Thymus (tissue), 11 donors: Measurements from ENCODE around the gene CPTP. TPM values are rescaled to one million over a fixed set of nuclear protein-coding genes. Genes with fewer than 3 reads are reported as not detected.

ENCODE experiments used
- DNase-seq, 9 donors: peaks; one replicate each; pipeline ENCODE4 v3.0.0-alpha.2; 2013; ENCODE audit warnings: low spot score in 9 of 9, low read depth in 6 of 9, missing footprints in 1 of 9
- H3K27ac ChIP-seq, 2 donors: one replicate each; pipeline ENCODE4 v1.5.1; 2013; ENCODE audit warnings: control low read depth in 1 of 2, low read depth in 1 of 2, low read length in 1 of 2, mild to moderate bottlenecking in 1 of 2, moderate library complexity in 1 of 2
- H3K27me3 ChIP-seq, 2 donors: one replicate each; pipeline ENCODE4 v1.5.1; 2013; ENCODE audit warnings: low read length in 1 of 2; ENCODE audit not compliant: control insufficient read depth in 2 of 2, insufficient read depth in 1 of 2
- H3K36me3 ChIP-seq, 2 donors: one replicate each; pipeline ENCODE4 v1.5.1; 2013; ENCODE audit warnings: low read length in 1 of 2, mild to moderate bottlenecking in 1 of 2, moderate library complexity in 1 of 2; ENCODE audit not compliant: control insufficient read depth in 2 of 2, insufficient read depth in 2 of 2
- H3K4me1 ChIP-seq, 2 donors: one replicate each; pipeline ENCODE4 v1.5.1; 2013; ENCODE audit warnings: low read length in 2 of 2; ENCODE audit not compliant: control insufficient read depth in 2 of 2, insufficient read depth in 2 of 2
- H3K4me3 ChIP-seq, 2 donors: one replicate each; pipeline ENCODE4 v1.5.1; 2013; ENCODE audit warnings: low read length in 2 of 2, control low read depth in 1 of 2, mild to moderate bottlenecking in 1 of 2
- H3K9me3 ChIP-seq, 2 donors: one replicate each; pipeline ENCODE4 v1.5.1; 2013; ENCODE audit warnings: low read length in 1 of 2, mild to moderate bottlenecking in 1 of 2; ENCODE audit not compliant: control insufficient read depth in 2 of 2, insufficient read depth in 1 of 2
- WGBS: extraction: QIAGEN DNeasy Blood & Tissue Kit; methylation state at CpG from one replicate; pipeline ENCODE4 v1.1.7; 2013; 5-methylcytosine and 5-hydroxymethylcytosine counted together
- polyA plus RNA-seq: library from polyadenylated mRNA; stranded (reverse); fragments of 200-250 nt; gene quantifications from one replicate; pipeline ENCODE4 v1.2.3, GENCODE V29; 2013
- total RNA-seq: library from RNA; stranded (reverse); fragments of 120-200 nt; gene quantifications from one replicate; pipeline ENCODE4 v1.2.4, GENCODE V29; 2013
- donor health status: healthy.

Gene CPTP
- total and polyA plus RNA-seq, 2 donors: 8.5 to 10.3 TPM

DNA sequence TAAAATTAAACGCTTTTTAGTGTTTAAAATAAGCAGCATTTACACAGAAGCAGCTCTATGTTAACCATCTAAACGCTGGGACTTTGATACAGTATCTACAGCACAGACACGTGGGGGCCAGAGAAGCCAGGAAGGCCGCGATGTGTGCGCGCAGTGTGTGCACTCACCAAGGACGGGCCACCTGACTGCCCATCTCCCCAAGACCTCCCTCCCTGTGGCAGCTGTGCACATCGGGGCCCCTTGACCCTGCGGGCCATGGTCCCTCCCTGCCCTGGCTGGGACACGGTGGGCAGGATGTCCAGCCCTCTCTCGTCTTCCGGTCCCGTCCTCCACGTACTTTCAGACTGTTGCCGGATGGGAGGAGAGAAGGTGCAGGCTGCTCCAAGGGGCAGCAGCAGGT, 10.7 kb downstream of the CPTP start:
- 96% methylated on average over 16 of the region's 16 CpGs for WGBS
- Histone ChIP-seq H3K4me1 (no peaks in the 10 kb centered on the region), H3K27me3 (no peaks in the 10 kb centered on the region)

DNA sequence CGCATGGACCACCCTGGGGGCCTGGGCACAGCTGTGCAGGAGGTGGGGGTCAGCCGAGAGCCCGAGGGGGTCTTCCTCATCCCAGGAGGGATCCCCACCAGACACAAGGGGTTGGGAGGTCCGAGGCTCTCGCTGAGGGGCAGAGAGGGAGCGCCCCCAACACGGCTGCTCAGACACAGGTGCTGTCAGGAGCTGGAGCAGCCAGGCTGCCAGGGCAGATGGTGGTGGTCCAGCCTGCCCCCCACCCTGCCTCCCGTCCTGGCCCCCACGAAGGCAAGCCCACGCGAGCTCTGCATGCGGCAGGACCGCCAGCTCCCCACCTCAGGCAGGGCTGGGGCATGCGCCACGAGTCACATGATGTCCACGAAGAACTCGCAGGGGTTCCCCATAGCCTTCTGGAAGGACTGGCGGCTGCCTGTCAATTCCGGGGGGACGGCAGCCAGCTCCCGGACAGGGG, 11.2 kb downstream of the CPTP start:
- WGBS: 96% methylated on average over 21 of the region's 21 CpGs

More for the DNA sequence above, 10.7 kb downstream of the CPTP start:
- no peak for DNase-seq
- Histone ChIP-seq H3K9me3 (peaks cover 0 to 14% of the 10 kb centered on the region in 2 donors), H3K4me3 (no peak overlapping the region), H3K27ac (no peak overlapping the region), H3K36me3 (peaks cover 9 to 38% of the 10 kb centered on the region in 2 donors)

DNA sequence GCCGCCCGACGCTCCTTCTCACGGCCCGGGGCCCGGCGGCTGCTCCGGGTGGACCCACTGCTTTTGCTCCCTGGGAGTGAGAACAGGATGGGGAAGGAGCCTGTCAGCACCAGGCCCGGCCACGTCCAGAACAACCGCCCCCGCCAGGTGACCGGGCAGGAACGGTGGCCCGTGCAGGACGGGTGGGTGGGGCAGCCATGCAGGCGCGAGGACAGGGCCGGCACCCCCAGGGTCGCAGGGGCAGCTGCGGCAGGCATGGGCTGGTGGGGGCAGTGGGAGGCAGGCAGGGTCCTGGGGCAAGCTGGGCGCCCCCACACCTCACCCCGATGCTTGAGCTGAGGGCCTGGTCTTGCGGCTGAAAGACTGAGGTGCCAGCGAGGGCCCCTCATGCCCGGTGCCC, 11.8 kb downstream of the CPTP start:
- no peak for DNase-seq
- Histone ChIP-seq H3K36me3 (peaks cover 11 to 47% of the 10 kb centered on the region in 2 donors), H3K4me1 (no peaks in the 10 kb centered on the region), H3K4me3 (no peak overlapping the region), H3K27me3 (no peaks in the 10 kb centered on the region), H3K9me3 (peaks cover 0 to 10% of the 10 kb centered on the region in 2 donors), H3K27ac (no peak overlapping the region)
- 98% methylated on average over 26 of the region's 26 CpGs for WGBS

More for the DNA sequence above, 11.2 kb downstream of the CPTP start:
- H3K4me3 ChIP-seq: no peak overlapping the region
- peaks cover 11 to 42% of the 10 kb centered on the region in 2 donors for H3K36me3 ChIP-seq
- H3K9me3 ChIP-seq: peaks cover 0 to 13% of the 10 kb centered on the region in 2 donors
- no peak for DNase-seq
- H3K27me3 ChIP-seq: no peaks in the 10 kb centered on the region
- no peak overlapping the region for H3K27ac ChIP-seq
- no peaks in the 10 kb centered on the region for H3K4me1 ChIP-seq

DNA sequence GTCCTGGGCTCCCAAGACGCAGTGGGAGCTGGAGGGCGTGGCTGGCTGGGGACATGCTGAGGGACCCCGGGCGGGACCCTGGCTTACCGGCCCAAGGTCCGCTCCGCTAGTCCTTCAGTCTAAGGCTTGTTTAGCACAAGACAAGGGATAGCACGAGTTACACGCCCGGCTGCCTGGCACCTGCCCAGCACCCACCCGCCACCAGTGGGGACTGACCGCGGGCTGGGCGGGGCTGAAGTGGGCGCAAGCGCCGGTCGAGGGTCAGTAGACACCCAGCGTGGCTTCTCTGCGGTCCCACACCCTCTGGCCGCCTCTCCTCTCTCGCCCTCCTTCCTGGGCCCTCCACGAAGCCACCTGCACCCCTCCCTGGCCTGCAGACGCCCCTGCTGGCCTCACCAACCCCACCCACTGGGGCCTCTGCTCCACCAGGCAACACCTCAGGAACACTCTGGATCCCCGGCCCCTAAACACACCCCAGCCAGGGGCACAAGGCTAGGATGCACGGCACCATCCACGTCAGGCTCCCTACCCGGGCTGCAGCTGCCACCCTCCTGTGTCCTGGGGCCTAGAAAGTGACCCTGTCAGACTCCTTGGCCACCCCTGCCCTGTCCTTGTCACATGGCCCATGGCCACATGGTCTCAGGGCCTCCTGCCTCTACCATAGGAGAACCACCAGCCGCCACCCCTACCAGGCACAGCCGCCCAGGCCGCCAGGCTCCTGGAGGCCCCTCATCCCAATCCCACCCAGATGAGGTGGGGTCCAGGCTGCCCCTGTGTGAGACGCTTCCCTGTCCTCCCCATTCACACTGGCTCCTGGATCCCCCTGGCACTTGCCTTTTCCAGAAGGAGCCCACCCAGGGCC, 12.6 kb downstream of the CPTP start:
- WGBS: 98% methylated on average over 32 of the region's 32 CpGs
- peaks cover 11 to 51% of the 10 kb centered on the region in 2 donors for H3K36me3 ChIP-seq
- H3K4me1 ChIP-seq: no peaks in the 10 kb centered on the region
- H3K4me3 ChIP-seq: no peak overlapping the region
- DNase-seq: no peak
- no peak overlapping the region for H3K27ac ChIP-seq
- H3K27me3 ChIP-seq: no peaks in the 10 kb centered on the region
- peaks cover 0 to 8% of the 10 kb centered on the region in 2 donors for H3K9me3 ChIP-seq

DNA sequence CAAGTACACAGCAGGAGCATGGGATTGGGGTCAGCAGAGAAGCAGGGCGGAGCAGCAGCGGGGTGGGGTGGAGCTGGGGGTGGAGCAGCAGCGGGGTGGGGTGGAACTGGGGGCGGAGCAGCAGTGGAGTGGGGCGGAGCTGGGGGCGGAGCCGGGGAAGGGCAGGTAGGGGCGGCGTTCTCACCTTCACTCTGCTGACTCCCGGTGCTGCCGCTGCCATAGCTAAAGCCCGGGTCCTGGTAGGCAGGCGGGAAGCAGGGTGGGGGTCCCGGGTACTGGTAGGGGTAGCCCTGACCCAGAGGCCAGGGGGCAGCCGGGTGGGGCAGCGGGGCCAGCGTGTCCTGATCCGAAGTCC, 13.2 kb downstream of the CPTP start:
- no peaks in the 10 kb centered on the region for H3K4me1 ChIP-seq
- no peak overlapping the region for H3K4me3 ChIP-seq
- WGBS: 97% methylated on average over 18 of the region's 18 CpGs
- no peaks in the 10 kb centered on the region for H3K27me3 ChIP-seq
- no peak for DNase-seq
- peaks cover 11 to 51% of the 10 kb centered on the region in 2 donors for H3K36me3 ChIP-seq
- H3K27ac ChIP-seq: no peak overlapping the region
- H3K9me3 ChIP-seq: peaks cover 0 to 8% of the 10 kb centered on the region in 2 donors

DNA sequence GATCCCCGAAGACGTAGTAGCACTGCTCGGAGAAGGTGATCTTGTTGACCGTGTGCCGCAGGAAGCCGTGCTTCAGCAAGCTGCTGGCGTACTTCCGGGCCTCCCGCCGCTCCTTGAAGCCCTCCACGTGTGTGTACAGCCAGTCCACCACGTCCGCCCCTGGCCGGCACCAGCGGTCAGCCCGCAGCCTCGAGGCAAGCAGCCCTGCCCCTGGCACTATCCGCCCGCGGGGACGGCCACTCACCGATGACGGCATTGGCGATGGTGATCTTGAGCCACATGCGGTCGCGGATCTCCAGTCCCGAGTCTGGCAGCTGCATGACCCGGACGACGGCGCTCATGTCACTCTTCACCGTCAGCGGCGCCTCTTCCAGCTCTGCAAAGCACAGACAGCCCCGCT, 13.7 kb downstream of the CPTP start:
- 98% methylated on average over 36 of the region's 36 CpGs for WGBS
- Histone ChIP-seq H3K4me3 (no peak overlapping the region), H3K27me3 (no peaks in the 10 kb centered on the region), H3K9me3 (peaks cover 0 to 8% of the 10 kb centered on the region in 2 donors), H3K4me1 (no peaks in the 10 kb centered on the region), H3K36me3 (peaks cover 11 to 51% of the 10 kb centered on the region in 2 donors), H3K27ac (no peak overlapping the region)
- no peak for DNase-seq

DNA sequence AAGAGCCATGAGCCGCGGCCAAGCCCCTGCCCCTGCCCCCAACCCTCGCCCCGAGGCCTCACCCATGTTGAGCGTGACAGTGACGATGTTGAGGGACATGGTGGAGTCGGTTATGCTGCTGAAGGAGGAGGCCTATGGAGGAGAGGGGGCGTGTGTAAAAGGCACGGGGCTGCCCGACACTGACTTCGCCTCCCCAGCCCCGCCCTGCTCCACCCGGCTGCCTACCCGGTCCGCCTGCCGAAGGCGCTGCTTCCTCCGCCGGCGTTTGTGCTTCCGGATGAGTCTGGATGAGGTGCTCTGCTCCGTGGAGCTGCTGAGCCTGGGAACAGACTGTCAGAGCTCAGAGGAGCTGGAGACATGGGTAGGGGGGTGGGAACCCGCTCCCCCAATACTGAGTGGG, 15.6 kb downstream of the CPTP start:
- Histone ChIP-seq H3K27me3 (no peaks in the 10 kb centered on the region), H3K4me3 (no peak overlapping the region), H3K27ac (no peak overlapping the region), H3K9me3 (peaks cover 0 to 8% of the 10 kb centered on the region in 2 donors), H3K36me3 (peaks cover 11 to 51% of the 10 kb centered on the region in 2 donors), H3K4me1 (no peaks in the 10 kb centered on the region)
- 98% methylated on average over 23 of the region's 23 CpGs for WGBS
- DNase-seq: no peak

DNA sequence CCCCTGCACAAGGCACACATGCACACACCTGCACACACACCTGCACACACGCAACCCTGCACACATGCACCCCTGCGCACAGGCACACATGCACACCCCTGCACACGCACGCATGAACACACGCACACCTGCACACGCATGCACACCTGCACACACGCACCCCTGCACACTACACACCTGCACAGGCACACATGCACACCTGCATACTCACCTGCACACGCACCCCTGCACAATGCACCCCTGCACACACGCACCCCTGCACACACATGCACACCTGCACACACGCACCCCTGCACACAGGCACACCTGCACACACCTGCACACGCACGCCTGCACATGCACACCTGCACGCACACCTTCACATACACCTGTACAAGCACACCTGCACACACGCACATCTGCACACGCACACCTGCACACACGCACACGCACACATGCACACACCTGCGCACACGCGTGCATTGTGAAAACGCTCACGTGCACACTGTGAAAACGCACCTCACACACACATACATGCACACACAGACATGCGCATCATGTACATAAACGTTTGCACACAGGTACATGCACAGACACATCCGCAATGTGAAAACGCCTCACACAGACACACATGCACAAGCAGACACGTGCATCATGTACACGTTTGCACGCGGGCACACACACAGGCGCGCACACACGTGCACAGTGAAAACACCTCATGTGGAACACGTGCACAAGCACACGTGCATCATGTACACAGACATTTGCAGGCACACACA, 16.4 kb downstream of the CPTP start:
- peaks cover 11 to 47% of the 10 kb centered on the region in 2 donors for H3K36me3 ChIP-seq
- WGBS: 96% methylated on average over 36 of the region's 36 CpGs
- no peak for DNase-seq
- H3K9me3 ChIP-seq: peaks cover 0 to 8% of the 10 kb centered on the region in 2 donors
- H3K27ac ChIP-seq: no peak overlapping the region
- H3K27me3 ChIP-seq: no peaks in the 10 kb centered on the region
- no peak overlapping the region for H3K4me3 ChIP-seq
- no peaks in the 10 kb centered on the region for H3K4me1 ChIP-seq

DNA sequence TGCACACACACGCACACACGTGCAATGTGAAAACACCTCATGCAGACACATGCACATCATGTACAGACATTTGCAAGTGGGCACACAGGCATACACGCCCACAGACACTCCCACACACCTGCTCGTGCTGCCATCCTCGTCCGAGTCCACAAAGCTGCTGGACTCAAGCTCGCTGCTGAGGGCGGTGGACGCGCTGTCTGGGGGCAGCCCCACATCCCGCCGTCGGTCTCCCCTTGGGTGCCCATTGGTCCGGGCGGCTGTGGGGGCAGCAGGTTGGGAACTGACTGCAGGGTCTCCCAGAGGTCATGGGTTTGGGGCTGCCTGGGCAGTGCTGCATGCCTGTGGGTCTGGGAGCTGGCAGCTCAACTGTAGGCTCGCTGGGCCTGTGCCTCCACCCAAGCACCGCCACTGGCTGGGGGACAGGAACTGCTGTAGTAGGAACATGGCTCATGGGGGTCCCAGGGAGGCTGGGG, 17.0 kb downstream of the CPTP start:
- WGBS: 97% methylated on average over 17 of the region's 17 CpGs
- DNase-seq: no peak
- Histone ChIP-seq H3K27me3 (no peaks in the 10 kb centered on the region), H3K9me3 (peaks cover 0 to 8% of the 10 kb centered on the region in 2 donors), H3K27ac (no peak overlapping the region), H3K4me1 (no peaks in the 10 kb centered on the region), H3K36me3 (peaks cover 11 to 42% of the 10 kb centered on the region in 2 donors), H3K4me3 (no peak overlapping the region)
